GM10248 (cell line): Measurements from ENCODE around the gene INSYN2A.

Experiments used
- CTCF ChIA-PET: fragments of 300-600 bp; sonication (Branson Sonifier 250); formaldehyde crosslinking; extraction: SDS; loops from one replicate; lab custom pipeline; 2021; ENCODE audit warnings: antibody characterized with exemption; lab: Yijun Ruan, JAX
- POLR2A ChIA-PET: fragments of 350-650 bp; sonication (Branson Sonifier 250); formaldehyde crosslinking; extraction: SDS; loops from one replicate; lab custom pipeline; 2020; ENCODE audit warnings: antibody characterized with exemption; lab: Yijun Ruan, JAX
- DNase-seq: peaks from one replicate; pipeline ENCODE4 v3.0.0; 2012; ENCODE audit errors: extremely low spot score
- TF ChIP-seq, protein P1 (sequence below): IDR thresholded peaks from 2 replicates; pipeline ENCODE4 v1.5.1; 2012; ENCODE audit warnings: mild to moderate bottlenecking, low read depth; ENCODE audit errors: extremely low read depth, missing control alignments, control extremely low read depth

Gene INSYN2A, protein sequence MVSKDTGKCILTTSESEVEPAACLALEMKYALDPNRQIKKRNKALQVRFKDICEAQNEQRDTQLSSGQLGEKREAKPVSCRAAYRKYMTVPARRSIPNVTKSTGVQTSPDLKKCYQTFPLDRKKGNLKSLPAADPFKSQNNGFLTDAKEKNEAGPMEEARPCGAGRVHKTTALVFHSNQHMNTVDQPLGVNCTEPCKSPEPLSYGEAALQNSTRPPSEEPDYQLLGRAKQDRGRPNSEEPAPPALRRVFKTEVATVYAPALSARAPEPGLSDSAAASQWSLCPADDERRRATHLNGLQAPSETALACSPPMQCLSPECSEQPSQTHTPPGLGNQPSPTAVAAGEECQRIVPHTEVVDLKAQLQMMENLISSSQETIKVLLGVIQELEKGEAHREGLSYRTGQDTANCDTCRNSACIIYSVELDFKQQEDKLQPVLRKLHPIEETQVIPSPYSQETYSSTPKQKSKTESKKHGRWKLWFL

DNA sequence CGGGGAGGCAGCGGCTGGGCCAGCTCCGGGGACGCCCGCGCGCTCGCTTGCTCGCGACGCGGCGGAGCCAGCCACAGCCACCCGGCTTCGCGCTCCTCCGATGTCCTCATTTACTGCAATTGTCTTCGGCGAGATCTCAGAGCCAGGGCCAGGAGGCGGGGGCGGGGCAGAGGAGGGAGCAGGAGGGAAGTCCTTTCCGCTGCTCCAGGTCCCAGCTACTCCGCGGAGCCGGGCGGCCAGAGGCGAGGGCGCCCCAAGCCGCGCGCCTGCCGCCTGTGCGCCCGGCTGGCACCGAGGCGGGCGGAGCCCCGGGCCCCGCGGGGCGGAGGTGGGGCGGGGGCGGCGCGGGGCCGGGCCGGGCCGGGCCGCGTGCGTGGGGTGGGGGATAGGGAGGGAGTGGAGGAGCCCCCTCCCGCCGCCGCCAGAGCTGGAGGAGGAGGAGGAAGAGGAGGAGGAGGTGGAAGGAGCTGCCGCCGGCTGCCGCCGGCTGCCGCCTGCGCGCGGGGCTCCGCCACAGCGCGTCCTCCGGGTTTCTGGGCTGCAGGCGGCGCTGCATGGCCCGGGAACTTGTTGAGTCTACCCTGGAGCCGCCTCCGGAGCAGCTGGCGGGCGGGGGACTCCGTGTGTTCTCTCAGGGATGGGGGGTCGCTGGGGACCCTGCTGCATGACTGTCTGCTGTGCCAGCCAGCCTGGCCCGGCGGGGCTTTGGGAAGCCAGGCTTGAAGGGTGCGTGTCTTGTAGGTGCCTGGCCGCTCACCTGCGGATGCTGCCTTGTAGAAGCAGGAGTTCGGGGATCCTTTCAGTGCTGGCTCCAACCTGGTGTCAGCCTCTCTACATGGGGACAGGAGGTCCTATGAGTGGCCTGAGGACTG is at the start of gene INSYN2A:
INSYN2A (minus strand) TSS at position 310 of the 872 bp plus-strand sequence. CDS start 20,196 bp downstream, outside the sequence.
- CTCF ChIA-PET = no interaction called here
- POLR2A ChIA-PET = no interaction called here
- TF ChIP-seq, protein P1, sequence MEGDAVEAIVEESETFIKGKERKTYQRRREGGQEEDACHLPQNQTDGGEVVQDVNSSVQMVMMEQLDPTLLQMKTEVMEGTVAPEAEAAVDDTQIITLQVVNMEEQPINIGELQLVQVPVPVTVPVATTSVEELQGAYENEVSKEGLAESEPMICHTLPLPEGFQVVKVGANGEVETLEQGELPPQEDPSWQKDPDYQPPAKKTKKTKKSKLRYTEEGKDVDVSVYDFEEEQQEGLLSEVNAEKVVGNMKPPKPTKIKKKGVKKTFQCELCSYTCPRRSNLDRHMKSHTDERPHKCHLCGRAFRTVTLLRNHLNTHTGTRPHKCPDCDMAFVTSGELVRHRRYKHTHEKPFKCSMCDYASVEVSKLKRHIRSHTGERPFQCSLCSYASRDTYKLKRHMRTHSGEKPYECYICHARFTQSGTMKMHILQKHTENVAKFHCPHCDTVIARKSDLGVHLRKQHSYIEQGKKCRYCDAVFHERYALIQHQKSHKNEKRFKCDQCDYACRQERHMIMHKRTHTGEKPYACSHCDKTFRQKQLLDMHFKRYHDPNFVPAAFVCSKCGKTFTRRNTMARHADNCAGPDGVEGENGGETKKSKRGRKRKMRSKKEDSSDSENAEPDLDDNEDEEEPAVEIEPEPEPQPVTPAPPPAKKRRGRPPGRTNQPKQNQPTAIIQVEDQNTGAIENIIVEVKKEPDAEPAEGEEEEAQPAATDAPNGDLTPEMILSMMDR = no peak
- DNase-seq = no peak

DNA sequence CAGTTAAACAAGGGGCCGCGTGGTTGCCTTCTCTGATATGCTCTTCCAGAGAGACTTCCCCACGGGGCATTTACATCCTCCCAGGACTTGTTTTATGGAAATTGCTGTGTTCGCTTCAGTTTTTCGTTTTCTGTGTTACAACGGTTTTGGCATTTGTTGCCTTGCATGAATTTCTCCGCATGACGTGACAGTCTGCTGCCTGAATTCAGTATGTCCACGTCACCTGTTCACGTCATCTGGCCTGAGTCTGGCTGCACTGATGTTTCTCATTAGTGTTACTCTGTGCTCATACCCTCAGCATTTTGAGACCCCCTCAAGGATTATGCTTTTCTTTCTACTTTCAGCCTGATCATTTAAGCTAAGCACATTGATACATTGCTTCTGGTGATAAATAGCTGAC is 49.1 kb upstream of the INSYN2A start:
- ChIA-PET CTCF (interaction anchor here (1.5 kb wide), 1 partner anchor 32 kb away, joined by 5 read pairs; no protein-coding TSS in a partner anchor), POLR2A (no interaction called here)
- DNase-seq = no peak
- TF ChIP-seq, protein P1 = no peak

DNA sequence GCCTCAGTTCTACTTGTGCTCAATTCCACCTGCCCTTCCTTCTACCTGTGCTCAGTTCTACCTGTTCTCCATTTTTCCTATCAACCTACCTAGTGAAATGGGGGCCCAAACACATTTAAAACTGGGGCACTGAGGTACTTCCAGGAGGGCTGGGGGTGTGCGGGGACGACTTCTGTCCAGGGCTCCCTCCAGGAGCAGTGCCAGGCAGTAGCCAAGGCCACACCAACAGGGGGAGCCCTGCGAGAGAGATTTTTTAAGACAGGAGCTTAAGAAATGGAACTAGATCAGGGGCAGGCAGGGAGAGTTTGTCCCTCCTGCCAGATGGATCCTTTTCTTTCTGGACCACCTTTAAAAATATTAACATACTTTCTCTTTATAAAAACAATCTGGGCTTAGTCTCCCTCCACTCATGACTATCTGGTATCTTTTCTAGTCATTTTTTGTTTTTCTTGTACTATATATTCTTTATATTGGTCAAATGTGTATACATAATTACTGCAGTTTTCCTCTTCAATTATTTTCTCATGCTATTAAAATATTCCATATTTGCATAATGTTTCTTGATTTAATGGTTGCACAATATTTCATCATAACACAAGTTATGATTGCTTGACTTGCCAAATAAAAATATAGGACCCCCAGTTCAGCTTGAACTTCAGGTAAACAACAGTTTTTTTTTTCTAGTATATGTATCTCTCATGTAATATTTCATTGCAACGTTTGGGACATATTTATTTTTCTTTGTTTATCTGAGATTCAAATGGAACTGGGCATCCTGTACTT is 47.3 kb upstream of the INSYN2A start:
- ChIA-PET POLR2A (no interaction called here), CTCF (no interaction called here)
- TF ChIP-seq, protein P1 = no peak
- no peak for DNase-seq

DNA sequence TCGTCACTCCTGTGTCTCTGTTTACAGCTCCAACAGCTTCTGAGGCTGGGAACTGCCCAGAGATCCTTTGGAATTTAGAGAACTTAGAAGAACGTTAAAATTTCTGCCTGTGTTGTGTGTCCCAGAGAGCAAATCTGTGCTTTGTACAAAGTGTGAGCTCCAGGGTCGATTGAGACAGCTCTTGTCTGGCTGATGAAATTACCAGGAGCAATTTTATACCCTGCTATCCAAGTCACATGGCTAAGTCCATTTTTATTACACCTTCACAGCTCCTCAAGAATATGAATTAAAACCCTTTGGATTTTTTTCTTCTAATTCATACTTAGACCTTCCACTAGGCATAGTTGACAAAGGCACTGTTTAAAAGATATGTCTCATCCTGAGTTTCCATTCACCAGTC is 46.5 kb upstream of the INSYN2A start:
- TF ChIP-seq, protein P1 = no peak
- CTCF ChIA-PET = no interaction called here
- POLR2A ChIA-PET = no interaction called here
- DNase-seq = no peak

DNA sequence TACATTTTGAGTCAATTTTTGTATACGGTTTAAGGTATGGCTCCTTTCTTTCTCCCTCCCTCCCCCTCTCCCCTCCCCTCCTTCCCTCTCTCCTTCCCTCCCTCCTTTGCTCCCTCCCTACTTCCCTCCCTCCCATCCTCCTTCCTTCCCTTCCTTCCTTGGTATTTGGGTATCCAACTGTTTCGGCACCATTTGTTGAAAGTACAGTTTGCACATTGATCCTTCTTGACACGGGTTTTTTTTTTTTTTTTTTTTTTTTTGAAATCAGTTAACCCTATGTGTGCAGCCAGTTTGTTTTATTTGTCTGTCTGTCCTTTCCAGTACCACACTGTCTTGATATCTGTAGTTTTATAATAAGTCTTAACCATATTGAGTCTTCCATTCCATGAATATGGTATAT is 39.9 kb upstream of the INSYN2A start:
- TF ChIP-seq, protein P1 = no peak
- CTCF ChIA-PET = no interaction called here
- POLR2A ChIA-PET = no interaction called here
- DNase-seq = no peak
